Inferior parietal cortex (tissue), 1 donor: ENCODE results near the gene SRCIN1.

Source experiments
- DNase-seq: peaks from one replicate; pipeline ENCODE4 v3.0.0-alpha.2; 2016; ENCODE audit errors: extremely low spot score

Gene SRCIN1

DNA sequence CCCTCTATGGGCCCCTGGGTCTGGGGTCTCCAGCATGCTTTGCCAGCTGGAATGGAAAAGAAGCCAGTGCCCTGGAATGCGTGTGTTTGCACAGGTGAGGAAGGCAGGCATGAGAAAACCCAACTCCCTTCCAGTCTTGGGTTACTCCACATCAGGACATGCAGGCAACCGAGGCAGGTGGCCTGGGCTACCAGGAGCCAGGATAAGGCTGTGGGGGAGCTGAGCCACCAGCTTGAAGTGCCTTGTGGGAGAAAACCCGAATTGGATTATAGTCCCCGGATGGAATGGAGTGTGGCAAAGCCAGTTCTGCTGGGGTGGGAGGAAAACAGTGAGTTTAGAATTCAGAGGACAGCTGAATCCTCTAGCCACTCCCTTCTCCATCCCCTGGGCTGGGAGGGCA, 7.2 kb downstream of the SRCIN1 start:
- no peak for DNase-seq

DNA sequence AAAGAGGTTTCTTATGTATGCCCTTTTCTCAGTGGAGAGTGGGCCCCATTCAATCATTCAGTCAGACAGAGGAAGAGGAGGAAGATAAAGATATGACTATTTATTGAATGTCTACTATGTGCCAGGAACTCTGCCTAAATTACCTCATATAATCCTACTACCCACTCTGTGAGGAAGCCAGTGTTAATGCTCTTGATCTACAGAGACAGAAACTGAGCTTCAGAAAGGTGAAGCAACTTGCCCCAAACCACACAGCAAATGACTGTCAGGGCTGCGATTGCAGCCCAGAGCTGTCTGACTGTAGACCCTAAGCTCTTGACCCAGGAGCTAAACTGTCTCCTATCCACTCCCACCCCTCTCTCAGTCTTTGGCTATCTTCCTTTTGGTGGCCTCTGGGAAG, 8.4 kb downstream of the SRCIN1 start:
- DNase-seq: no peak

DNA sequence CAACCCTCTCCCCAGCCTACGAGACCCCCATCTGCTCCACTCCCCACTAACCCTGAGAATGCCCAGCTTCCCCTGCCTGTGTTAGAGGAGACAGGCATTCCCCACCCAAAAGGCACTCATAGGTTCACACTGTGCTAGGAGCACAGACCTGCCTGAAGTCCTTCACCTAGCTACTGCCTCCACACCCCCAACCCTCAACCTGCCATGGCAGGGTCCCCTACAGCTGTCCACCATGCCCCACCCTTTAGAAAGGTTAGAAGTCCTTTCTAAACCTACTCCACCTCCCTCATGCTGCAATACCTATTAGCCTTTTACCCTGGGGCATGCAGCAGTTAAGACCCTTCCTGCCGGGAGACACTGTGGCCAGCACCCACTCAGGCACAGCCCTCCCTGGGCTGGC, 9.1 kb downstream of the SRCIN1 start:
- no peak for DNase-seq

DNA sequence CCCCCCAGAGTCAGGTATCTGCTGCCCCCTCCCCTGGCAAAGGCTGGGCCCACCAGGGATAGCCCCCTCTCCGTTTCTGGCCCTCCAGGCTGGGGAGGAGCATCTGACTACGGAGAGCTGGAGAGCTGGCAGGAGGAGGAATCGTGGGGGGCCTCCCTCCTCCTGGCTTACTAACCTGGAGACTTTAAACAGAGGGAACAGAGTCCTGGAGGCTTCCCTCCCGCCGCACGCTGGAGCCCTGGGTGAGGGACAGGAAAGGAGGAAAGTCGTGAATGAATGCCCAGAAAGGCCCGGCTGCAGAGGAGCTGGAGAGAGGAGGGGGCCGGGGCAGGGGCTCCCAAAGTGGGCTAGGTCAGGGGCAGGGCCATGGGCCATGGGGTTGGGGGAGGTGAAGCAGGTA, 9.9 kb downstream of the SRCIN1 start:
- no peak for DNase-seq

DNA sequence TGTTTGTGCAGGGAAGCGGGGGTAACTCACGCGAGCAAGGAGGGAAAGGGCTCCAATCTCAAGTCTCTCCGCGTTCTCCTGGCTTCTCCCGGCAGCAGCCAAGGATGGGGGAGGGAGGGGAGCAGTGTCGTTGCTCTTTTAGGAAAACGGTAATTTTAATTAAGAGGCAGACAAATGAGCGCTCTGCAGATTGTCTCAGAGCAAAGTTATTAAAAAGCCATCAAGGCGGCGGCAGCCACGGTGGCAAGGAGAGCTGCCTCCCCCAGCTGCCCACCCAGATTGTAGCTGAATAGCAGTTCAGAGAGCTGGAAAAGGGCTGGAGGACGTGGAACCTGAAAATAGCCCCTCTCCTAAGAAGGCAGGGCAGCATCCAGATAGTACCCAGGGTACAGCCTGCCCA, 11.6 kb downstream of the SRCIN1 start:
- no peak for DNase-seq

DNA sequence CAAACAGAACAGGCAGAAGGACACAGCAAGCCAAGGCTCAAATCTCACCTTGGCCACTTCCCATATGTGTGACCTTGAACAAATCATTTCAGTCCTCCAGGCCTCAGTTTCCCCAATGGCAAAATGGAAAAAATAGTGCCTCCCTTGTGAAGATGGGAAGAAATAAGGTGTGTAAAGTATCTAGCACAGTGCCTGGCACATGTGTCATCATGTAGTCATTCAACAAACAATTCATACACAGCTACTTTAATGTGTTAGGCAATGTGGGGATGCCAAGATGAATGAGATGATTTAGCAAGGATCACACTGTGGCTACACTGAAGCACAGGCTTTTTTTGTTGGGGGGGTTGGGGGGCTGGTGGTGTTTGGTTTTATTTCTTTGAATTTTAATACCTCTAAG, 13.3 kb downstream of the SRCIN1 start:
- no peak for DNase-seq

DNA sequence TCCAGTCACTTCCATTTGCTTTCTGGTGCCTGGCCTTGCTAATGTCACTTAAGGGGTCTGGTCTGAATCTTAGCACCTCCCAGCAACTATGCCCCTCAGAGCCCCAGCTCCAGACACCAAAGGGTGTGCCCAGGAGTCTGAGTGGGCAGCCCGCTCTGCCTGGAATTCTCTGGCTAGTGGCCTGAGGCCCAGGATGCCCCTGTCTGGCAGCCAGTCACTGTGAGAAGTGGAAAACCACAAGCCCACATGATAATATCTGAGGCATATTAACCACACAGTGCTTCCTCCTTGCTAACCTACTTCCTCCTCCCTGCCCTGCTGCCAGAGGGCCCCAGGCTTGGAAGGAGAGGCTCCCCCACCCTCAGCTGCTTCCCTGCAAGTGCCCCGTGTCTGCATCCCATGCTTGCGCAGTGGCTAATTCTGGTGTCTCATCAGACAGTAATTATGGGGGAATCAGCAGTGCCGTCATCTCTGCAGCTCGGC, 14.0 kb downstream of the SRCIN1 start:
- DNase-seq: no peak

DNA sequence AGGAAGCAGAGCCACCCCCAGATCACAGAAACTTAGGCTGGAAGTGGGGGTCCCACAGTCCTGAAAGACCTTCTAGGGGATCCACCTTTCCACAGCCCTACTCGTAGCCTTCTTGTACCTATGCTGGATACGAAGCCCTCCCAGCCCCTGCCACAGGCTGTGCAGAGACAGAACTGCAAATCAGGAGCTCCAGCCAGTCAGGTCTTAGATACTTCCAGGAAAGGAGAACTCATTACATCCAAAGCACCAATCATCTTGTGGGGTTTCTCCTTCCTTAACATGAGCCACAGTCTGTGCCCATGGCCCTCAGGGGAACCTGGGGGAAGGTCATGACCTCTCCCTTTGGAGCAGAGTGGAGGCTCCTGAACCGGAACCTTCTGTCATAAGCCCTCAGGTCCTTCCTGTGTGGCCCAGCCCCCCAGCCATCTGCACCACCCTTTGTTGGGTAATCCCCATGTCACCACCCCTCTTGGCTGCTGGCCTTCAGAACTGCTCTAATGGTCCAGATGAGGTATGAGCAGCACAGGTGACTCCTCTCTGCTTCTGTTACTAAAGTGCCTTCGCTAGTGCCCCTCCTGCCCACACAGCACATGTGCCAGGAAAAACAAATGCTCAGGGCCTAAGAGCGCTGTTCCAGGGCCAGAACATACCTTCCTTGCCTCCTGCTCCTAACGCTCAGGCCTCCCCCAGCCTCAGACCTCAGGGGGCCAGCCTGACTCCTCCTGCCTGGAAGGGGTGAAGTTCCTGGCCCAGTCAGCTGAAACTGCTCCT, 14.6 kb downstream of the SRCIN1 start:
- no peak for DNase-seq

DNA sequence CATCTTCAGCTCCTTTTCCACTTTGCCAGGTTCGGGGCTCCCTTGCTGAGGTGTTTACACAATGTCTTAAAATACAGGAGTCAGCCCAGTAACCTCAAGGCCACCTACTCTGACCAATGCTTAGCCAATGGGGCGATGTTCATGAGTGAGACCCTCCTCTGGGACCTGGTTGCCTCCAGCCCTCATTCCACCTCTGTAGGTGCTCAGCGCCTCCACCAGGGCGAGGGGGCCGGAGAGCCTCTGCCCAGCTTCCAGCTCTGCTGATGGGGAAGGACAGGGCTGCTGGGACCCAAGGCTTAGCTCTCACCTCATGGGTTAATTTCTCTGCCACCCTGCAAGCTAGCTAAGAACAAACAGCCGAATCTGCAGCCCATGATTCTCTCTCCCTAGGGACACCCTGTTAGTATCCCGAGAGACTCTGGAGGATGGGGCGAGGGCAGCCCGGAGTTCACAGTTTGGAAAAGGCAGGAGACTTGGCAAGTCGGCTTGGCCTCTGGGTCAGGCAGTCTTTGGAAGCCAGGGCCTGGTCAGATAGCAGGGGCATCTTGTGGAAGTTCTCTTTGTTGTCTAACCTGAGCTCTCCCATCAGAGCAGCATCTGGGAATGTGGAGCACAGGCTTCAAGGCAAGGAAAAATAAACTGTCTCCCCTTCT, 16.2 kb downstream of the SRCIN1 start:
- DNase-seq: no peak

DNA sequence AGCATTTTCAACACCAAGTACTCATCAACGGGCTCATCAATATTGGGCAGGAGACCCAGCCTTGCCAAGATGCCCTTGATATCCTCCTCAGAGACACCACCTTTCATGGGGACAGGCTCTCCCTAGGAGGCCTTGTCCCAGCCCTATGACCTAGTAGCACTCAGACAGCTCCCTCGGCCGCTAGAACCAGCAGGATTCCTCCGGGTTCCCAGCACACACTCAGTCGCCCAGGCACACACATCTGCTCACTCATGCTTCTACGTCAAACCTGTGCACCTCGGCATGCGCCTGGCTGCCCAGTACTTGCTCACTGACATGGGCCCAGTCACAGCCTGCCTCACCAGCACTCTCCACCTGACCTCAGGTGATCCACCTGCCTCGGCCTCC, 17.0 kb downstream of the SRCIN1 start:
- no peak for DNase-seq

DNA sequence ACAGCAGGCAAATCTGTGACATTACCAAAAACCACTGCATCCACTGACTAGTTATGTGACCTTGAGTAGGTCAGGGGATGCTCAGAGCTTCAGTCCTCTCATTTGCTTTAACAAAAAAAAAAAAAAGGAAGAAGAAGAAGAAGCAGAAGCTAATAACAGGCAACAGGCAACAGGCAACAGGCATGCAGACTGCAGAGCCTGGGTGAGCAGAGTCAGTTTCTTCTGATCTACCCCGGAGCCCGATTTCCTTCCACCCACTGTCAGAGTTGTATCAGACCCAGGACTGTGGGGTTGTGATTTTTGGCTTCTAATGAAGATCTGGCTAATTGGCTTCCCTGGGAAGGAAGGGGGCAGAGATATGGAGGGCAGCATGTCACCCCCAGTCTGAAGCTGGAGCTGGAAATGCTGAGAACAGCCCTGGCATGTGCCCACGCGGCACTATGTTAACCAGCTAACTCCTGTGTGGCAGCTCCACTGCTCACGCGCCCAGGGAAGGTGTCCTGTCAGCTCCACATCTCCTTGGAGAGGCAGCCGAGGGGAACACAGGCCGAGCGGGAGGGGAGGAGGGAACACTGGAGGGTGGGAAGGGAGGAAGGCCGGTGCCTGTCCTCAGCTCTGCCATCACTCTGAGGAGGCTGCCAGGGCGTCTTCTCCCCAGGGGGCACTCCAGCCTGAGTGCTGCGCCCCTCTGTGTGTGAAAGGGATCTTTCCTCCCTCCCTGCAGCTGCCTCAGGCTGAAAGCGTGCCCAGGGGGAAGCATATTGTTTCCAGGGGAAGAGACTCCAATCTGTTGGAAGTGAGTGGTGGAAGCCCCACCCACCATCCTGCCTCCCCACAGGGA, 17.6 kb downstream of the SRCIN1 start:
- no peak for DNase-seq

DNA sequence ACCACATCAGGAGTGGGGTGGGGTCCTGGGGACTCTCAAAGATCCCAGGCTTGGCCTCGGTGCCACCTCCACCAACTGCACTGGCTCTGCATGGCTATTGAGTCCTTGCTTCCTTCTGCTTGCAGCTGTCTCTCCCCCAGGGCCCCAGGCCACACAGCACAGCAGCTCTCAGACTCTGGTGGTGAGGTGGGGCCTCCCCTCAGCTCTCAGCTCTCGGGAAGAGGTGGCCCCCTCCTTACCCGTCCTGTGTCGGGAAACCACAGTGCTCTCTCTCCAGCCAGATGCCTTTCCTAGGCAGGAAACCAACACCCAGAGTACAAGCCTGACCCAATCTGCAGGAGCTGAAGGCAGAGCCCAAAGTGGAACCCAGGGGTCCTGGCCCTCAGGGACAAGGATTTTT, 18.5 kb downstream of the SRCIN1 start:
- no peak for DNase-seq

DNA sequence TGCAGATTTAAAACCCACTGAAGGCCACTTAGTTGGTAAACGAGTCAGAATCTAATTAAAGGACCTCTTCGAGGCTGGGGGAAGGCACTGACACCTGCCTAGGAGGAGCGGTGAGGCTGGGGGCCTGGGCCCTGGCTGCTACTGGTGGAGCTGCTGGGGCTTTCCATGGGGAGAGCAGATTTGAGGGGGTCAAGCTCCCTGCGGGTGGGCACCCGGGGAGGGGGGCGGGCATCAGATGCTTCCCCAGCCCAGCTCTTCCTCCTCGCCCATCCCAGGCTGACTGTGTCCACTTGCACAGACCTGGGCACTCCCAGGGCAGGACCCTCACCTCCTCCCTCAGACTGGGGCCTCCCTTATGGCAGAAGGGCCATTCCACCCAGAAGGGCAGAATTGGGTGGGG, 19.0 kb downstream of the SRCIN1 start:
- no peak for DNase-seq

DNA sequence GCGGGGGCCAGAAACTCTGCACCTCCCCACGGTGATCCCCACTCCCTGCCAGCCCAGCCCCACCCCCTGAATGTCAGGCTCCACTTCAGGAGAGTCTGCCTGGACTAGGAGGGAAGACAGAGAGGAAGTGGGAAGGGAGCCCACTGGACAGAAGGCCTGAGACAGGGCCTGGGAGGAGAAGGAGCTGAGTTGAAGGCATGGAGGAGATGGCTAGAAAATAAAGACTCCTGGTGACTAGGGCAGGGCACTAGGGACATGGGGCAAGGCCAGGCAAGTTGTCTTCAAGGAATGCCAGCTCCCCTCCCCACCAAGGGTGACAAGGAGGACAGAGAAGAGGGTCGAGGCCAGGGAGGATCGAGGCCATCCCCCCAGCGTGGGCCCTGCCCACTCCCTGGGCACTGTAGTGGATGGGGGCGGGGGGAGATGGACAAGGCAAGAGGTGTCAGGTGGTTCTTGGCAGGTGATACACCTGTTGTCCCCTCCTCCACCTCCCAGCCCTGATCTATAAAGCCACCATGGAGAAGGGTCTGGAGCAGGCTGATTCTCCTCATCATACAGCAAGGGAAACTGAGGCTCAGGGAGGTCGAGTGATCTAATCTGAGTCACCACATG, 19.7 kb downstream of the SRCIN1 start:
- no peak for DNase-seq

DNA sequence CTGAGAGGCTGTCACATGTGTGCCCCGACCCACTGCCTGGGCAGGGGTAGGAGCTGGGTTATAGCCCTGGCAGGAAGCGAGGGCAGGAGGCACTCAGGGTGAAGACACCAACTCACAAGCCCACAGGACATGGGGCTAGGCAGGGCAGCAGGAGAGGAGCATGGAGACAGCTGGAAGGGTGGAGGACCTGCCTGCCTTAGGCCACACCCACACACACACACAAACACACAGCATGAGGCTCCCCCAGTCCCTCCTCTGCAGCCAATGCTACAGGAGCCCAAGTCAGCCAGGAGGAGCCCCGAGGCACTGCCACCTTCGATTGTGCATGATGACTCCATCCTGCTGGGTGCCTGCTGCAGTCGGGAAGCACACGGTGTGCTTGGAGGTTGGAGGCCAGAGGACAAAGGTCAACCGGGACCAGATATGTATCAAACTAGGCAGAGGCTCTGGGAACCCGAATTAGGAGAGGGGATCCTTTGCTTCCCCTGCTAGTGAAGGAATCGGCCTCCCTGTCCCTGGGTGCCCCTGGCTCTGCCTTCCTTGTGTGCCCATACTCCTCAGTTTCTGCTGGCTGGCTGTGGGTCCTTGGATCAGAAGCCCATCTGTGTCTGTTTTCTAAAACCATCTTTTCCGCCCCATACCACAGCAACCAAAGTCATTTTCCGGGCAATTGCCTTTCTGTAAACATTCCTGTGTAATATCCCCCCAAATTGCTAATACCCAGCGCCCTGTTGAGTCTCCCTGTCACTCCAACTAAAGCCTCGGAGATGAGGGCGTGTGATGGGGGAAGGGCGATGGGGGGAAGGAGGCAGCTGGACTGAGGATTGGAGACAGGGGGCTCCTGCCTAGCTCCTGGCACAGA, 20.5 kb downstream of the SRCIN1 start:
- DNase-seq: no peak

DNA sequence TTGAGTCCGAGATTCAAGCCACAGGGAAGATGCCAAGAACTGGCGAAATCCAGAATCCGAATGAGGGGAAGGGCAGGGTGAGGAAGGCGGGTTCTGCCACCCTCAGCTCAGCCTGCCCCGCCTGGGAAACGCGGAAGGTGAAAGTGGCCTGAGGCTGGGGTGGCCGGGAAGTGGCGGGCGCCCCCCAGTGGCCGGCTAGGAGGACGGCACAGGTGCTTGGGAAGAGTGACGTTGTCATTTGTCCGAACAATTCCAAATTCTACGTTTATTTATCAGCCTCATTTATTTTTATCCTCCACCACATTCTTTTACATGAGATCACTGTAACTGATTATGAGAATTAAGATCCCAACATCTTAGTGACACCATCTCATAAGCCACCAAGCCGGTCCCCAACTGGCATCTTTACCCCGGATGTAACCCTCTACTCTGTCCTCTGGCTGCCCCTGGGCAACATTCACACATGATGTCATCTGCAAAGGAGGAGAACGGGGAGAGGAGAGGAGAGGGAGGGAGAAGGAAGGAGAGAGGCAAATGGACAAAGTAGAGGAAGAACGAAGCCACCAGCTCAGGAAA, 21.3 kb downstream of the SRCIN1 start:
- peak; percentile 70 for DNase-seq

DNA sequence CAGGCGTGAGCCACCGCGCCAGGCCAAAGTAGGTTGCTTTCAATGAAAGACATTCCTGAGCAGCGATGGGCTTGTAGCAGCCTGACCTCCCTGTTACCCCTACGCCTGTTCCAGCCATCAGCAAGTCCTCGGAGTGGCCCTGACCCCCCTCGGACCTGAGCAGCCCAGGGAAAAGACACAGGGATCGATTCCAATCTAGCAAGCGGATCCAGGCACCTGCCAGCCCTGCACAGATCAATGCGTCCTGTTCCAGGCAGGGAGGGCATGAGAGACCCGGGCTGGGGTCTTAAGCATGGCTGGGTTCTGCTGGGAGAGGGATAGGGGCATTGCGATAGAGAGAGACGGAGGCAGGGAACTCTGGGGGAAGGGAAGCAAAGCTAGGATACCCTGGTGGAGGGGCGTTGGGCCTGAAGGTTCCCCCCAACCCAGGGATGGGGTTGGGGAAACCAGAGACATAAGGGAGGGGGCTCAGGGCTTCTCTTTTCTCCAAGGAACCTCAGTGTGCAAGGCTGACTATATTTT, 21.9 kb downstream of the SRCIN1 start:
- DNase-seq: no peak

DNA sequence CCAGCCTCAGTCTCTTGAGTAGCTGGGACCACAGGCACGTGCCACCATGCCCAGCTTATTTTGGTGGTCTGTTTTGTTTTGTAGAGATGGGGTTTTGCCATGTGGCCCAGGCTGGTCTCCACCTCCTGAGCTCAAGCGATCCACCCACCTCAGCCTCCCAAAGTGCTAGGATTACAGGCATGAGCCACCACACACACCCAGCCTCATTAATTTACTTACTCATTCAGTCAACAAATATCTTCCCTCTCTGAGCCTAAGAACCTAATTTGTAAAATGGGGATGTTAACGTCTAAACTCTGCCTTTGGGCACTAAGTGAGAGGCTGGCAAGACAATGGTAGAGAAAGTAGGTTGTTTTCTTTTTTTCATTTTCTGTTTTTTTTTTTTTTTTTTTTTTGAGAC, 22.6 kb downstream of the SRCIN1 start:
- no peak for DNase-seq

DNA sequence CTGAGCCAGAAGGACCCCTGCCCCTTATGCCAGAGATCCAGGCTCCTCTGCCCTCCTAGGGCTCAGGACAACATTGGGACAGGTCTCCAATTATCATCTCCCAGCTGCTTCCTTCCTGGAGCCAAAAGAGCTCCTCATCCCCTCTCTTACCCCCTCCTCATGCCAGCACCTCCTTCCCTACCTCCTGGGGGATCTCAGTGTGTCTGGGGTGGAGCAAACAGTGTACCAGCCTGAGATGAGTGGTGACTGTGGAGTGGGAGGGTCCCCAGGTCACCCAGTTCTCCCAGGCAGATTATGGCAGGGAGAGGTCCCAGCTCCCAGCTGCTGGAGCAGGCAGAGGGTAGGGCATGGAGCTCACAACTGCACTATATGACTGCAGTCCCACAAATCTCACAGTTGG, 23.7 kb downstream of the SRCIN1 start:
- no peak for DNase-seq

DNA sequence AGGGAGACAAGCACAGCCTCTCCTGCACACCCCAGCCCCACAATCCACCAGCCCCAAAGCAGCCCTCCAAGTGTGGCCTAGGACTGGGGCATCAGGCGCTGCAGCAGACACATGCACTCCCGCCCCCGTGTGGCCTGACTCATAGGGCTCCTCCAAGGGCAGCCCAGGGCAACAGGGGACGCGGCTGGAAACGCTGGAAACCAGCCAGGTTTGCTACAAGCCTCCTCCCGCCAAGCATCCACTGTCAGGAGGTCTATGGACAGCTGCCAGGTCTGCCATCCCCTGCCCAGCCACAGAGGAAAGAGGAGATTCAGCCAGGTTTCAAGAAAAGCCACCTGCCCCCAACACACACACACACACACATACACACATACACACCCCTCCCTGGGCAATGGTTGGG, 25.8 kb downstream of the SRCIN1 start:
- DNase-seq: no peak

DNA sequence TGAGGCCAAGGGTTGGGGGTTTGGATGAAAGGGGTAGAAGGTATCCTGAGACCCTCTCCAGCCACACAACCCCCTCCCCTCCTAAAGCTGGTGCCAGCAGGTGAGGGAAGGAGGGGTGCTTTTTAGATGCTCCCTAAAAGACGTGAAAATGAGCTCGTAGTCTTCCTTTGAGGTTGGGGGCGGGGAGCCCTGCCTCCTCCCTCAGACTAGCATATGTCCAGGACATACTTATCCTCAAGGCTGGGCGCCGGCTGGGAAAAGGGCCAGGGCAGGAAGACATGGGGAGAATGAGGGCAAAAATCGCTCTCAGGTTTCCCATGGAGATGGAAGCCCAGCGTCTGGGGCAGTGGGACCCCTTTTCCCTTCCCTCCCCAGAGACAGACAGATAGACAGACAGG, 26.7 kb downstream of the SRCIN1 start:
- no peak for DNase-seq
